PC-3 (cell line): ENCODE results near the gene SH3GL3.

Source experiments
- EZH2 ChIP-seq: fragments of 300-600 bp; sonication (generic); IDR thresholded peaks from one replicate; pipeline ENCODE4 v1.6.1; 2017; ENCODE audit warnings: antibody characterized with exemption, mild to moderate bottlenecking, low read length; ENCODE audit not compliant: unreplicated experiment
- TF ChIP-seq, protein P1 (sequence below): fragments of 300-600 bp; sonication (generic); conservative IDR thresholded peaks from 2 replicates; pipeline ENCODE4 v1.5.1; 2017; ENCODE audit warnings: antibody characterized with exemption, low read depth, mild to moderate bottlenecking, low read length

DNA sequence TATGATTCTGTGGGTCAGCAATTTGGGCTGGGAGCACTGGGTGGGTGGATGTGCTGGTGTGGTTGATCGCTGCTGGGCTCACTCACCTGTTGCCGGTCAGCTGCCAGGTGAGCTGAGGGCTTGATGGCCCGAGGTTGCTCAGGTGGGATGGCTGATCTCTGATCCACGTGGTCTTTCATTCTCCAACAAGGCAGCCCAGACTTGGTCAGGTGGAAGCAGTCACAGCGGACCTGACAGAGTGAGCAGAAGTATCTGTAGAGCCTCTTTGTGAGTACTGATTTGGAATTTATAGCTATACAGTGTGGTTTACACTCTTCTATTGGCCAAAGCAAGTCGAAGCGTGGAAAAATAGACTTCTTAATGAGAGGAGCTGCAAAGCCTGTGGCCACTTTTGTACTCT is 109.6 kb downstream of the SH3GL3 start:
- no peak for TF ChIP-seq EZH2
- TF ChIP-seq, protein P1, sequence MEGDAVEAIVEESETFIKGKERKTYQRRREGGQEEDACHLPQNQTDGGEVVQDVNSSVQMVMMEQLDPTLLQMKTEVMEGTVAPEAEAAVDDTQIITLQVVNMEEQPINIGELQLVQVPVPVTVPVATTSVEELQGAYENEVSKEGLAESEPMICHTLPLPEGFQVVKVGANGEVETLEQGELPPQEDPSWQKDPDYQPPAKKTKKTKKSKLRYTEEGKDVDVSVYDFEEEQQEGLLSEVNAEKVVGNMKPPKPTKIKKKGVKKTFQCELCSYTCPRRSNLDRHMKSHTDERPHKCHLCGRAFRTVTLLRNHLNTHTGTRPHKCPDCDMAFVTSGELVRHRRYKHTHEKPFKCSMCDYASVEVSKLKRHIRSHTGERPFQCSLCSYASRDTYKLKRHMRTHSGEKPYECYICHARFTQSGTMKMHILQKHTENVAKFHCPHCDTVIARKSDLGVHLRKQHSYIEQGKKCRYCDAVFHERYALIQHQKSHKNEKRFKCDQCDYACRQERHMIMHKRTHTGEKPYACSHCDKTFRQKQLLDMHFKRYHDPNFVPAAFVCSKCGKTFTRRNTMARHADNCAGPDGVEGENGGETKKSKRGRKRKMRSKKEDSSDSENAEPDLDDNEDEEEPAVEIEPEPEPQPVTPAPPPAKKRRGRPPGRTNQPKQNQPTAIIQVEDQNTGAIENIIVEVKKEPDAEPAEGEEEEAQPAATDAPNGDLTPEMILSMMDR = no peak
